Activated effector memory CD4-positive, alpha-beta T cell treated with Interleukin-2 at 50 U/mL for 16 hours (primary cell): ENCODE data around the gene NR1H2.
"Not testable (repeated sequence)": the region's sequence is repeated elsewhere in the genome, so short reads cannot be mapped to it uniquely, and the experiment has no call there.

Experiments
- DNase-seq: peaks from one replicate; pipeline ENCODE4 v3.0.0-alpha.2; 2020

Gene NR1H2

GRCh38 chr19:50347089-50347581 is 29.1 kb upstream of the NR1H2 start:
- not testable (repeated sequence) for DNase-seq

DNA sequence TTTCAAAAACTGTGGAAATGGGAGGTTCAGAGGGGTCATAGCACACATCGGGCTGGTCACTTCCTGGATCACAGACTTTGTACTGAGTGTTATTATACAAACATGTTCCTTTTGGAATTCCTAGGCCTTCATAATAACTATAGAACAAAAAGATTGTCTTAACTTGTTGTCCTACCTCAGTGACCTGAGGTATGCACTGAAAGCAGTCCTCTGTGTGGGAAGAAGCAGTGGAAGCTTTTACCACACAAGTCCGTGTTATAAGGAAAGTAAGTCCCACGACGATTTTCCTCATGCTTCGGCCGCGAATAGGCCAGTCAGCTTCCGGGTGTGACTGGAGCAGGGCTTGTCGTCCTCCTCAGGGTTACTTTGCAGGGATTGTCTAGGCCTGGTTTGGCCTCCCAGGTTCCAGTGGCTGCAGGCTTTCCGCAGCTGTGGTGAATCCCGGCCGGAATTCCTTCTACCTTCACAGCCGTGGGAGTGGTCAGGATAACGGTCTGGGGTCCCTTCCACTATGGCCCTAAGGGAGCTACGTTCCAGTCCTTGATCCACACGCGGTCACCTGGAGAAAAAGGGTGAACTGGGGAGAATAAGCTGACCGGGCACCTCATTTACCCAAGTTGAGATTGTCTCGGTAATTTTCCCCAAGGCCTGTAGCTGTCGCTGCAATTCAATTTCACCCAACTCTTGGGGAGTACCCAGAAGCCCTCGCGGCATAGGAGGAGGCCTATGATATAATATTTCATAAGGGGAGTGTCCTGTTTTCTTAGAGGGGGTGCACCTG is 26.8 kb upstream of the NR1H2 start:
- DNase-seq = no peak

DNA sequence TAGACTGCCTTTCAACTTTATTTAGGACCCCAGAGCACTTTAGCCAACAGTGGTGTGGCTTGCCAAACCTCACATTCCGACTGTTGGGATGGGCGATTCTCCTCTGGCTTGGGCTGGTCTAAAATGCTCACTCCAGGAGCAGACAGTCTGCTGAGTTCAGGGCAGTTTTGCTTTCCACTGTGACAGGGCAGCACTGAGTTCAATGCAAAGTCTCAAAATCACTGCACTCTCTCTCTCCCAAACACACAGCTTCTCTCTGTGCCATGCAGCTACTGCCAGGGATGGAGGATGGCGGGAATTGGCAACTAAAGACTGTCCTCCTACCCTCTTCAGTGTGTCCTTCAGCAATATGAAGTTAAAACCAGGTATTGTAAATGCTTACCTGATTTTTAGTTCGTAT is 24.0 kb upstream of the NR1H2 start:
- no peak for DNase-seq

DNA sequence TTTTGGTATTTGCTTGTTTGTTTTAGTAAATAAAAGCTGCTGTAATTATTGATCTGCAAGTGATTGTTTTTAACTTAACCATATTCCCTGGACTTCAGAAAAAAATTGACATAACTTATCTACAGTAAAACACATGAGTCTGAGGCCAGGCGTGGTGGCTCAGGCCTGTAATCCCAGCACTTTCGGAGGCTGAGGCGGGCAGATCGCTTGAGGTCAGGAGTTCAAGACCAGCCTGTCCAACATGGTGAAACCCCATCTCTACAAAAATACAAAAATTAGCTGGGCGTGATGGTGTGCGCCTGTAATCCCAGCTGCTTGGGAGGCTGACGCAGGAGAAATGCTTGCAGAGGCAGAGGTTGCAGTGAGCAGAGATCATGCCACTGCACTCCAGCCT is 22.8 kb upstream of the NR1H2 start:
- DNase-seq = not testable (repeated sequence)

DNA sequence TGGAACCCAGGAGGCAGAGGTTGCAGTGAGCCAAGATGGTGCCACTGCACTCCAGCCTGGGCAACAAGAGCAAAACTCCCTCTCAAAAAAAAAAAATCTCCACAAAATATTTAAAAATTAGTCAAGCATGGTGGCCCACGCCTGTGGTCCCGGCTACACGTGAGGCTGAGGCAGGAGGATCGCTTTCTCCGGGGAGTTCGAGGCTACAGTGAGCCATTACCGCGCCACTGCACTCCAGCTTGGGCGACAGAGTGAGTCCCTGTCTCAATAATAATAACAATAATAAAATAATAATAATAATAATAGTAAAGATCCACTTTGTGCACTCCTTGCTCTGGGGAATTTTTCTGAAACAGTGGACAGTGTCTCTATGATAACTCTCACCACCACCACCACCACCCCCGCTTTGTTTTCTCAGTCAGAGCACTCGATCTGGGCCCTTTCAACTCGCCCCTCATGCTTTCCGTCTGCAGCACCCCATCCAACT is 19.5 kb upstream of the NR1H2 start:
- DNase-seq = no peak

DNA sequence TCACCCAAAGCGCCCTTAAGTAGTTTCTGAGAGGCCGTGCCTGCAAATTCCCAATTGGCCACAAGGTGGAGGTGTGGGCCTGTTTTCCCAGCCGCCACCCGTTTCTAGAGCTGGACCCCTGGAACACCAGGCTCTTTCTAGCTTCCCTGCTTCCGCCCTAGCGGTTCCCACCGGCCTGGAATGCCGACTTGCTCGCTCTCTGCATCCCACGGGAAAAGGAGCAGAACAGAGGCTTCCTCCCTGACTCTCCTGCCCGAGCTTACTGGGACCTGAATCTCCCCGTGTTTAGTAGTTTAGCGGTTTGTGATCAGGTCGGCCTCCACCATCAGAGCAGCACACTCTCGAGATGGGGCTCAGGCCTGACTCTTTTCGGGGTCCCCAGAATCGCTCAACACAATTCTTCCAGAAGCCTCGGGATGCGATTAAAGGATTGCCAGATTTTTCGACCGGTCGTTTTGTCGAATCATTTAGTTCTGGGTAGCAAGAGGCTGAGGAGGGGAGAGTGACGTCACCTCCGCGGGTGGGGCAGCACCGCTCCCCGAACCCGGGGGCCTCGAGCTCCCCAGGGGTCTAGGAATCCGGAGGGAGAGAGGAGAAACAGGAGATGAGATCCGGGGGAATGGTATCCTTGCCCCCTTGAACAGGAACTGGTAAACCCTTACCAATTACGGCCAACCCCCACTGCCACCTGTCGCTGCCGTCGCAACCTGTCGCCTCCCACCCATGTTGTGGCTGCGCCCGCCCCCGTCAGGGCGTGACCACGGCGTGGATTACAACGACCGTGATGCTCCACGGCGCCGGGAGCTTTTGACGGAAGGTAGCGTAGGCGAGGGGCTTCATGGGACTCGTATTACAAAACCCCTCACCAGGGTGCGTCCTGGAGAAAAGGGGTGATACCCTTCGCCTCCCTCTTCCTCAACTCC is 18.8 kb upstream of the NR1H2 start:
- DNase-seq = peak; percentile 81

- peak; percentile 65 for DNase-seq
Observed at GRCh38 chr19:50358483-50359327, 17.6 kb upstream of the NR1H2 start.

GRCh38 chr19:50359328-50359818 is 16.9 kb upstream of the NR1H2 start:
- DNase-seq = no peak

DNA sequence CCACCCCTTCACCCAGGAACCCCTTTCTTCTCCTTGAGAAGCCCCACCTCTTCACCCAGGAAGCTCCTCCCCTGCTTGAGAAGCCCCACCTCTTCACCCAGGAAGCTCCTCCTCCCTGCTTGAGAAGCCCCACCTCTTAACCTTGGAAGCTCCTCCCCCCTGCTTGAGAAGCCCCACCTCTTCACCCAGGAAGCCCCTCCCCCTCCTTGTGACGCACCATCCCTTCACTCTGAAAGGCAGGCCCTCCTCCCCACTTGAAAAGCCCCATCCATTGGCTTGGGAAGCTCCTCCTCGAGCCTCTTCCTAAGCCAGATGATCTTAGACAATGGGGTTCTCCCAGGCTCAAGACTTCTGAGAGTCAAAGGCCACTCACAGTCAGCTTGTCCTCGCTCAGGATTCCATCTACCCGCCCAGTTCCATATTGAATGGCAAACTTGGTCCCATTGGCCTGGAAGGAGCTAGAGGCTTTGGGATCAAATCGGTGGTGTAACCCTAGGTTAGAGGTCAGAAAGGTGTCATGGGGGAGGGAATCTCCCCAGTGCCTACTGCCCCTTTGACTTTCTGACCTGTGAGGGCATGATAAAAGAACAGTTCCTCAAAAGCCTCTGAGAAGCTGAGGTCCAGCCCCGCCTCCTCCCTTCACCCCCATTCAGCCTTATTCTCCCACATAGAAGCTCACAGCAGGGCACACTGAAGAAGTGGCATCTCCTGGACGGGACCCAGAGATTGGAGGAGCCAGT is 14.8 kb upstream of the NR1H2 start:
- no peak for DNase-seq

- DNase-seq = no peak
Observed at GRCh38 chr19:50362030-50362412, 14.2 kb upstream of the NR1H2 start.

- DNase-seq = no peak
Observed at GRCh38 chr19:50362656-50363424, 13.4 kb upstream of the NR1H2 start.

GRCh38 chr19:50365434-50366306 is 10.6 kb upstream of the NR1H2 start, which contains the start of gene NAPSA:
NAPSA (minus strand) TSS chr19:50365639; CDS start chr19:50365621, 18 bp downstream.
- no peak for DNase-seq

DNA sequence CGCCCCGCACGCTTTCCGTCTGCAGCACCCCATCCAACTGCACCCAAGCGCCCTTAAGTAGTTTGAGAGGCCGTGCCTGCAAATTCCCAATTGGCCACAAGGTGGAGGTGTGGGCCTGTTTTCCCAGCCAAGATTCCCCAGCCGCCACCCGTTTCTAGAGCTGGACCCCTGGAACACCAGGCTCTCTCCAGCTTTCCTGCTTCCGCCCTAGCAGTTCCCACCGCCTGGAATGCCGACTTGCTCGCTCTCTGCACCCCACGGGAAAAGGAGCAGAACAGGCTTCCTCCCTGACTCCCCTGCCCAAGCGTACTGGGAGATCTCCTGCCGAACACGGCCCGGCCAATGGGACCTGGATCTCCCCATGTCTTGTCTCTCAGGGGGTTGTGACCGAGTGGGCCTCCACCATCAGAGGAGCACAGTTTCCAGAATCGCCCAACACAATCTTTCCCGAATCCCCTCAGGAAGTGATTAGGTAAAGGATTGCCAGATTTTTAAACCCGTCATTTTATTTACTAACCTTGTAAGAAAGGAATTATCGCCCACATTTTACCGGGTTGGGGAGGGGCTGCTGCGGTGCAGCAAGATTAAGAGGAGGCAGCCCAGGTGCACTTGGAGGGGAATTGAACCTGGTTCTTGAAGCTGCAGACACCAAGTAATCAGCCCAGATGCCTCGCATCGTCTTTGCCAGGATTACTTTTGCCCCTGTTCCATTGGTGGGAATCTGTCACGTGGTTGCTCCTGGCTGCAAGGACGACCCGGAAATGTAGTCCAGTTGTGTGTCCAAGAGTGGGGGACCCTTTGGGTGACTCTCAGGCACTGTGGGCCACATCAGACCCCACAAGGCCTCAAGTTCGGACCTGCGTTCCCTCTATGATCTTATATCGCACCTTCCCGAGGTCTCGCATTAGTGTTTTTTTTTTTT is 7.3 kb upstream of the NR1H2 start:
- peak; percentile 66 for DNase-seq

DNA sequence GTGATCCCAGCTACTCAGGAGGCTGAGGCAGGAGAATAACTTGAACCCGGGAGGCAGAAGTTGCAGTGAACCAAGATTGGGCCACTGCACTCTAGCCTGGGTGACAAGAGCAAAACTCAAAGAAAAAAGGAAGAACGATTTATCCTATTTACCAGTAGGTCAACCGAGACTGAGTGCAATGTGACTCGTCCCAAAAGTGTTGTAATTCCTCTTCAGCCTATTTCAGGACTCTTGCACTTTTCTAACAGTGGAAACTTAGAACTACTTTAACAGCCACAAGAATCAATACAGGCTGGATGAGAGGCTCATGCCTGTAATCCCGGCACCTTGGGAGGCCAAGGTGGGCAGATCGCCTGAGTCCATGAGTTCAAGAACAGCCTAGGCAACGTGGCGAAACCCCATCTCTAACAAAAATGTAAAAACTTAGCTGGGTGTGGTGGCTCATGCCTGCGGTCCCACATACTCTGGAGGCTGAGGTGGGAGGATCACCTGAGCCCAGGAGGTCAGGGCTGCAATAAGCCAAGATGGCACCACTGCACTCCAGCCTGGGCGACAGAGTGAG is 4.3 kb upstream of the NR1H2 start:
- DNase-seq = no peak

DNA sequence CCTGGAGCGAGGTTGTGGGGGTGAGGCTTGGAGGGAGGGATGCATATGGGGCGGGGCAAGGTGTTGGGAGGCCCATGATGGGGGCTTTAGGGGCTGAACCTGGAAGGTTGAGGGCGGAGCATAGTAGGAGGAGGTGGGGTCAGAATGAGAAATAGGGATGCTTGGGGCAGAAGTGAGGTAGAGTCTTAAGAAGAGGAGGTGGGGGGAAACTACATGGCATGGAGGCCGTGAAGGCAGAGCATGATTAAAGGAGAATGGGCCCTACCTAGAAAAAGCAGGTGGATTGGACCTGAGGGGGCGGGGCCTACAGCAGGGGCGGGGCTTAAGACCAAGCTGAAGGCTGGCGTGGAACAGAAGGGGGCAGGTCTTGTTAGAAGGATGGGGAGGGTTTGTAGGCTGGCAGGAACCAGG is 799 bp downstream of the NR1H2 start:
- DNase-seq = peak; percentile 19

- no peak for DNase-seq
Observed at GRCh38 chr19:50377517-50377916, 1.3 kb downstream of the NR1H2 start.

DNA sequence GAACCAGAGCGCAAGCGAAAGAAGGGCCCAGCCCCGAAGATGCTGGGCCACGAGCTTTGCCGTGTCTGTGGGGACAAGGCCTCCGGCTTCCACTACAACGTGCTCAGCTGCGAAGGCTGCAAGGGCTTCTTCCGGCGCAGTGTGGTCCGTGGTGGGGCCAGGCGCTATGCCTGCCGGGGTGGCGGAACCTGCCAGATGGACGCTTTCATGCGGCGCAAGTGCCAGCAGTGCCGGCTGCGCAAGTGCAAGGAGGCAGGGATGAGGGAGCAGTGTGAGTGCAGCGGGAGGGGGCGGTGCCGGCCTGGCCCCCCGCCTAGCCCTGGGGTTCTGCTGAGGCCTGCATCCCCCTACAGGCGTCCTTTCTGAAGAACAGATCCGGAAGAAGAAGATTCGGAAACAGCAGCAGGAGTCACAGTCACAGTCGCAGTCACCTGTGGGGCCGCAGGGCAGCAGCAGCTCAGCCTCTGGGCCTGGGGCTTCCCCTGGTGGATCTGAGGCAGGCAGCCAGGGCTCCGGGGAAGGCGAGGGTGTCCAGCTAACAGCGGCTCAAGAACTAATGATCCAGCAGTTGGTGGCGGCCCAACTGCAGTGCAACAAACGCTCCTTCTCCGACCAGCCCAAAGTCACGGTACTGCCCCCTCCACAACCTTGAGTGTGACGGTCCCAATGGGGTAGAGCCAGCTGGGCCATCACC is 2.1 kb downstream of the NR1H2 start:
- no peak for DNase-seq

DNA sequence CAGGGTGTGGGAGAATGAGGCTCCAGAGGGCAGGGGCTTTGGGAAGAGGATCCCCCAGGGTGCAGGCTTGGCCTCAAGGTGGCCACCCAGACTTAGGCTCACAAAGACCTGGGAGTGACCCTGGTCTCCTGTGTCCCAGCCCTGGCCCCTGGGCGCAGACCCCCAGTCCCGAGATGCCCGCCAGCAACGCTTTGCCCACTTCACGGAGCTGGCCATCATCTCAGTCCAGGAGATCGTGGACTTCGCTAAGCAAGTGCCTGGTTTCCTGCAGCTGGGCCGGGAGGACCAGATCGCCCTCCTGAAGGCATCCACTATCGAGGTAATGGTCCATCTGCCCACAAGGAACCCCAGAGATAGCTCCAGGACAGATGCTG is 2.6 kb downstream of the NR1H2 start:
- no peak for DNase-seq
